HepG2 (cell line): ENCODE results near the gene SMIM1. TPM values are rescaled to one million over a fixed set of nuclear protein-coding genes. Genes with fewer than 3 reads are reported as not detected.

ENCODE experiments used
- CEBPG ChIP-seq: IDR thresholded peaks from 2 replicates; pipeline ENCODE4 v1.6.1; 2016
- EP300 ChIP-seq, 3 experiments: sonication (generic) in 1 of 3; formaldehyde crosslinking in 1 of 3; IDR thresholded peaks; 2 replicates each; pipeline versions ENCODE4 v1.5.1 to v1.6.1; 2011 to 2020; ENCODE audit warnings: low read depth in 2 of 3, low read length in 2 of 3, borderline replicate concordance in 1 of 3, improper control_type of control experiment in 1 of 3, mild to moderate bottlenecking in 1 of 3, missing genetic modification reagents in 1 of 3, moderate library complexity in 1 of 3
- NFIC ChIP-seq: IDR thresholded peaks from 2 replicates; pipeline ENCODE4 v1.6.1; 2012; ENCODE audit warnings: mild to moderate bottlenecking, low read length, inconsistent platforms
- NR2F6 ChIP-seq, 2 experiments: IDR thresholded peaks; 2 replicates each; pipeline ENCODE4 v1.6.1; 2016; ENCODE audit warnings: antibody characterized with exemption in 1 of 2, mild to moderate bottlenecking in 1 of 2
- POLR2G ChIP-seq: fragments of 200-400 bp; formaldehyde crosslinking; IDR thresholded peaks from 2 replicates; pipeline ENCODE4 v1.6.1; 2018; ENCODE audit warnings: mild to moderate bottlenecking, low read depth, low read length, moderate library complexity
- PPARG ChIP-seq: conservative IDR thresholded peaks from 2 replicates; pipeline ENCODE4 v1.6.1; 2016; ENCODE audit warnings: missing biosample characterization, missing genetic modification reagents
- RBAK ChIP-seq: sonication (generic); formaldehyde crosslinking; IDR thresholded peaks from 2 replicates; pipeline ENCODE4 v1.5.1; 2020; ENCODE audit warnings: mild to moderate bottlenecking, missing genetic modification reagents
- RBM22 ChIP-seq: fragments of 200-400 bp; formaldehyde crosslinking; optimal IDR thresholded peaks from 2 replicates; pipeline ENCODE3; 2017; ENCODE audit warnings: mild to moderate bottlenecking, low read length, moderate library complexity
- ZNF101 ChIP-seq: sonication (generic); formaldehyde crosslinking; IDR thresholded peaks from 2 replicates; pipeline ENCODE4 v1.4.0; 2020; ENCODE audit warnings: mild to moderate bottlenecking, low read depth, missing genetic modification reagents, borderline replicate concordance
- ZNF33B ChIP-seq: sonication (generic); formaldehyde crosslinking; IDR thresholded peaks from 2 replicates; pipeline ENCODE4 v1.5.1; 2020; ENCODE audit warnings: mild to moderate bottlenecking, missing genetic modification reagents
- ZNF550 ChIP-seq: sonication (generic); formaldehyde crosslinking; IDR thresholded peaks from 2 replicates; pipeline ENCODE4 v1.4.0; 2020; ENCODE audit warnings: mild to moderate bottlenecking, missing genetic modification reagents, borderline replicate concordance
- ZNF598 ChIP-seq: sonication (generic); formaldehyde crosslinking; IDR thresholded peaks from 2 replicates; pipeline ENCODE4 v1.5.1; 2020; ENCODE audit warnings: mild to moderate bottlenecking, missing genetic modification reagents, borderline replicate concordance
- ZNF720 ChIP-seq: sonication (generic); formaldehyde crosslinking; IDR thresholded peaks from 2 replicates; pipeline ENCODE4 v1.4.0; 2020; ENCODE audit warnings: missing genetic modification reagents
- ZSCAN21 ChIP-seq: sonication (generic); formaldehyde crosslinking; IDR thresholded peaks from 2 replicates; pipeline ENCODE4 v1.8.0; 2022; ENCODE audit warnings: mild to moderate bottlenecking, missing genetic modification reagents, moderate library complexity, borderline replicate concordance
- polyA plus RNA-seq, 8 experiments: library from polyadenylated mRNA; depleted of rRNA in 3 of 8; stranded (reverse) in 7 of 8; unstranded in 1 of 8; fragments of >200 nt; fragmentation: Illumina TruSeq in 4 of 8; extraction: Trizol in 4 of 8; gene quantifications; 2 replicates each; pipeline versions ENCODE4 v1.2.1 to v1.2.3, GENCODE V29; 2011 to 2016; ENCODE audit warnings: low read depth in 4 of 8, missing spikeins in 1 of 8, mixed read lengths in 1 of 8; ENCODE audit not compliant: insufficient read depth in 1 of 8
- total RNA-seq, 5 experiments: library from RNA; depleted of rRNA; stranded (reverse); fragments of >200 nt; fragmentation: Illumina TruSeq; extraction: Trizol; gene quantifications; 2 replicates each; pipeline ENCODE4 v1.2.3, GENCODE V29; 2016; ENCODE audit warnings: low read depth in 1 of 5
- TF ChIP-seq, protein P1 (sequence below): sonication (generic); formaldehyde crosslinking; IDR thresholded peaks from 2 replicates; pipeline ENCODE4 v1.8.1; 2022; ENCODE audit warnings: mild to moderate bottlenecking, missing genetic modification reagents
- TF ChIP-seq, protein P2 (sequence below): sonication (generic); formaldehyde crosslinking; IDR thresholded peaks from 2 replicates; pipeline ENCODE4 v1.4.0; 2020; ENCODE audit warnings: missing genetic modification reagents, borderline replicate concordance
- TF ChIP-seq, protein P3 (sequence below): sonication (generic); formaldehyde crosslinking; IDR thresholded peaks from 2 replicates; pipeline ENCODE4 v1.5.0; 2020; ENCODE audit warnings: mild to moderate bottlenecking, low read depth, missing genetic modification reagents, borderline replicate concordance
- TF ChIP-seq, protein P4 (sequence below): sonication (generic); formaldehyde crosslinking; IDR thresholded peaks from 2 replicates; pipeline ENCODE4 v1.4.0; 2020; ENCODE audit warnings: missing genetic modification reagents
- TF ChIP-seq, protein P5 (sequence below): sonication (generic); formaldehyde crosslinking; conservative IDR thresholded peaks from 2 replicates; pipeline ENCODE4 v1.4.0; 2020; ENCODE audit warnings: missing genetic modification reagents
- TF ChIP-seq, protein P6 (sequence below): sonication (generic); formaldehyde crosslinking; IDR thresholded peaks from 2 replicates; pipeline ENCODE4 v1.8.0; 2022; ENCODE audit warnings: low read depth, missing genetic modification reagents

Gene SMIM1
- total and polyA plus RNA-seq, 2 of the 13 experiments (the other 11 are each of a cell fraction or from before 2014, with no cell fraction given), result 12.4 to 56.3 TPM

DNA sequence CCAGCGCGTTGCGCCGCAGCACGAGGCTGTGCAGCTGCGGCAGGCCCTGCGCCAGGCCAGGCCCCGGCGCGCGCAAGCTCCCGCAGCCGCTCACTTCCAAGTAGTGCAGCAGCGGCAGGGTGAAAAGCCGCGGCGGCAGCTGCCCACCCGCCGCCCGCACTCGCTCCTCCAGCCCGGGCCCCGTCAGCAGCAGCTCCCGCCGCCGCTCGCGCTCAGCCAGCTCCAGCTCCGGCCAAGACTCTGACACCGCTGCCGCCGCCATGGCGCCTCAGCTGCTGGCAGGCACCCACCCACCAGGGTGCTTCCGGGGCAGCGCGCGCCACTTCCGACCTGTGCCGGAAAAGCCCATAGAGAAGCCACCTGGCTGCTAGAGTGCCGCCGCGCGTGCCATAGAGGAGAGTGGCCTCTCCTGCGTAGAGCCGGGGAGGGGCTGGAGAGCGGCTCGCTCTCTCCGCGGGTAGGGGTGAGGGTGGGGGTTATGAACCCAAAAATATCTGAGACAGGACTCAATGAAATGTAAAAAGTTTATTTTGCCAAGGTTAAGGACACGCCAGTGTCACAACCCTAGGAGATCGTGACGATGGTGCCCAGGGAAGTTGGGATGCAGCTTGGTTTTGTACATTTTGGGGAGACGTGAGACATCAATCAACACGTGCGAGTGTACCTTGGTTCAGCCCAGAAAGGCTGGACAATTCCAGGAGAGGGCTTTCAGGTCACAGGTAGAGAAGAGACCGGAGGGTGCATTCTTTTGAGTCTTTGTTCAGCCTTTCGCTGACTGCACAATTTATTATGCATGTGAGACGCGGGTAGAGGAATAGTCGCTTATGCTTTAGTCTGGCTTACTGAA lies 23.9 kb downstream of the SMIM1 start, which contains the start of gene LRRC47 (continued):
- peak; percentile 41; the same call in 1 of the 2 replicates for TF ChIP-seq ZNF598 (CRISPR knock-in tag)
- TF ChIP-seq ZNF33B (CRISPR knock-in tag), result no peak
- TF ChIP-seq RBAK (CRISPR knock-in tag), result no peak
- TF ChIP-seq, protein P1, sequence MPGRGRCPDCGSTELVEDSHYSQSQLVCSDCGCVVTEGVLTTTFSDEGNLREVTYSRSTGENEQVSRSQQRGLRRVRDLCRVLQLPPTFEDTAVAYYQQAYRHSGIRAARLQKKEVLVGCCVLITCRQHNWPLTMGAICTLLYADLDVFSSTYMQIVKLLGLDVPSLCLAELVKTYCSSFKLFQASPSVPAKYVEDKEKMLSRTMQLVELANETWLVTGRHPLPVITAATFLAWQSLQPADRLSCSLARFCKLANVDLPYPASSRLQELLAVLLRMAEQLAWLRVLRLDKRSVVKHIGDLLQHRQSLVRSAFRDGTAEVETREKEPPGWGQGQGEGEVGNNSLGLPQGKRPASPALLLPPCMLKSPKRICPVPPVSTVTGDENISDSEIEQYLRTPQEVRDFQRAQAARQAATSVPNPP (CRISPR knock-in tag), result no peak
- TF ChIP-seq, protein P2, sequence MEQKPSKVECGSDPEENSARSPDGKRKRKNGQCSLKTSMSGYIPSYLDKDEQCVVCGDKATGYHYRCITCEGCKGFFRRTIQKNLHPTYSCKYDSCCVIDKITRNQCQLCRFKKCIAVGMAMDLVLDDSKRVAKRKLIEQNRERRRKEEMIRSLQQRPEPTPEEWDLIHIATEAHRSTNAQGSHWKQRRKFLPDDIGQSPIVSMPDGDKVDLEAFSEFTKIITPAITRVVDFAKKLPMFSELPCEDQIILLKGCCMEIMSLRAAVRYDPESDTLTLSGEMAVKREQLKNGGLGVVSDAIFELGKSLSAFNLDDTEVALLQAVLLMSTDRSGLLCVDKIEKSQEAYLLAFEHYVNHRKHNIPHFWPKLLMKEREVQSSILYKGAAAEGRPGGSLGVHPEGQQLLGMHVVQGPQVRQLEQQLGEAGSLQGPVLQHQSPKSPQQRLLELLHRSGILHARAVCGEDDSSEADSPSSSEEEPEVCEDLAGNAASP (CRISPR knock-in tag), result peak; percentile 88
- TF ChIP-seq POLR2G, result peak; percentile 91
- TF ChIP-seq, protein P3, sequence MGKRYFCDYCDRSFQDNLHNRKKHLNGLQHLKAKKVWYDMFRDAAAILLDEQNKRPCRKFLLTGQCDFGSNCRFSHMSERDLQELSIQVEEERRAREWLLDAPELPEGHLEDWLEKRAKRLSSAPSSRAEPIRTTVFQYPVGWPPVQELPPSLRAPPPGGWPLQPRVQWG (CRISPR knock-in tag), result no peak
- TF ChIP-seq RBM22, result no peak
- no peak for TF ChIP-seq ZNF550
- TF ChIP-seq NFIC, result no peak
- TF ChIP-seq, protein P4, sequence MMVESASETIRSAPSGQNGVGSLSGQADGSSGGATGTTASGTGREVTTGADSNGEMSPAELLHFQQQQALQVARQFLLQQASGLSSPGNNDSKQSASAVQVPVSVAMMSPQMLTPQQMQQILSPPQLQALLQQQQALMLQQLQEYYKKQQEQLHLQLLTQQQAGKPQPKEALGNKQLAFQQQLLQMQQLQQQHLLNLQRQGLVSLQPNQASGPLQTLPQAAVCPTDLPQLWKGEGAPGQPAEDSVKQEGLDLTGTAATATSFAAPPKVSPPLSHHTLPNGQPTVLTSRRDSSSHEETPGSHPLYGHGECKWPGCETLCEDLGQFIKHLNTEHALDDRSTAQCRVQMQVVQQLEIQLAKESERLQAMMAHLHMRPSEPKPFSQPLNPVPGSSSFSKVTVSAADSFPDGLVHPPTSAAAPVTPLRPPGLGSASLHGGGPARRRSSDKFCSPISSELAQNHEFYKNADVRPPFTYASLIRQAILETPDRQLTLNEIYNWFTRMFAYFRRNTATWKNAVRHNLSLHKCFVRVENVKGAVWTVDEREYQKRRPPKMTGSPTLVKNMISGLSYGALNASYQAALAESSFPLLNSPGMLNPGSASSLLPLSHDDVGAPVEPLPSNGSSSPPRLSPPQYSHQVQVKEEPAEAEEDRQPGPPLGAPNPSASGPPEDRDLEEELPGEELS (CRISPR knock-in tag), result no peak
- TF ChIP-seq PPARG, result 0 out of 2 replicates have a peak, but pooled peaks have one; percentile 28
- no peak for TF ChIP-seq CEBPG (CRISPR knock-in tag)
- TF ChIP-seq EP300 (IDR thresholded peaks at IDR 0.05; ENCODE audit: low read depth in 2 of 2, low read length in 2 of 2), result no peak
- no peak for TF ChIP-seq EP300 (CRISPR knock-in tag; IDR thresholded peaks at IDR 0.05; ENCODE audit: borderline replicate concordance)
- TF ChIP-seq NR2F6 (IDR thresholded peaks at IDR 0.05), result 0 out of 2 replicates have a peak, but pooled peaks have one; percentile 18
- TF ChIP-seq NR2F6 (CRISPR knock-in tag; IDR thresholded peaks at IDR 0.05), result peak; percentile 59; the same call in 1 of the 2 replicates
- TF ChIP-seq ZNF101 (CRISPR knock-in tag), result no peak
- TF ChIP-seq, protein P5, sequence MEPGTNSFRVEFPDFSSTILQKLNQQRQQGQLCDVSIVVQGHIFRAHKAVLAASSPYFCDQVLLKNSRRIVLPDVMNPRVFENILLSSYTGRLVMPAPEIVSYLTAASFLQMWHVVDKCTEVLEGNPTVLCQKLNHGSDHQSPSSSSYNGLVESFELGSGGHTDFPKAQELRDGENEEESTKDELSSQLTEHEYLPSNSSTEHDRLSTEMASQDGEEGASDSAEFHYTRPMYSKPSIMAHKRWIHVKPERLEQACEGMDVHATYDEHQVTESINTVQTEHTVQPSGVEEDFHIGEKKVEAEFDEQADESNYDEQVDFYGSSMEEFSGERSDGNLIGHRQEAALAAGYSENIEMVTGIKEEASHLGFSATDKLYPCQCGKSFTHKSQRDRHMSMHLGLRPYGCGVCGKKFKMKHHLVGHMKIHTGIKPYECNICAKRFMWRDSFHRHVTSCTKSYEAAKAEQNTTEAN (CRISPR knock-in tag), result no peak
- TF ChIP-seq ZNF720 (CRISPR knock-in tag), result 0 out of 2 replicates have a peak, but pooled peaks have one; percentile 50
- TF ChIP-seq, protein P6, sequence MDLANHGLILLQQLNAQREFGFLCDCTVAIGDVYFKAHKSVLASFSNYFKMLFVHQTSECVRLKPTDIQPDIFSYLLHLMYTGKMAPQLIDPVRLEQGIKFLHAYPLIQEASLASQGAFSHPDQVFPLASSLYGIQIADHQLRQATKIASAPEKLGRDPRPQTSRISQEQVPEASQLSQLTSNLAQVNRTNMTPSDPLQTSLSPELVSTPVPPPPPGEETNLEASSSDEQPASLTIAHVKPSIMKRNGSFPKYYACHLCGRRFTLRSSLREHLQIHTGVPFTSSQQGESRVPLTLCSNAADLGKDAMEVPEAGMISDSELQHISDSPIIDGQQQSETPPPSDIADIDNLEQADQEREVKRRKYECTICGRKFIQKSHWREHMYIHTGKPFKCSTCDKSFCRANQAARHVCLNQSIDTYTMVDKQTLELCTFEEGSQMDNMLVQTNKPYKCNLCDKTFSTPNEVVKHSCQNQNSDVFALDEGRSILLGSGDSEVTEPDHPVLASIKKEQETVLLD (CRISPR knock-in tag), result peak; percentile 78; the same call in 1 of the 2 replicates
- no peak for TF ChIP-seq ZSCAN21 (CRISPR knock-in tag)
